Hematopoietic multipotent progenitor cell treated with erythropoietin and hydrocortisone succinate and interleukin-3 and kit ligand, for 8 days (in vitro differentiated cells): ENCODE results near the gene NEGR1.

ENCODE experiments used
- DNase-seq: peaks from one replicate; pipeline ENCODE4 v3.0.0-alpha.2; 2015

Gene NEGR1

DNA sequence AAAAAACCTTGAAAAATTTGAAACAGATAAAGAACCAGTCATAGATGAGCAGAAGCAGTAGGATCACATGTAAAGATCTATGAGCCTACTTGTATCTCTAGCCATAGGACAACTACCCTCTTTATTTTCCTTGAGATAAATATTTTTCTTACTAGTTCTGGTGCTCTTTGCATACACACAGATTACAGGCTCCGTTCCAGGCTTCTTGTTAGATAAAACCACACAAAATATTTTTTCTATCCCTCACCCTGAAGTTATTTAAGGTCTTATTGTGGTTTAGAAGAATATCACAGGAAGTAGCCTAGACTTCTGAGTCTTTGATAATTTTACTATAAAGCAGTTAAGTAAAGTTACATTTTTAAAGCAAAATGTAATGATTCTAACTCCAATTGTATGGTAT lies 512.2 kb downstream of the NEGR1 start:
- peak; percentile 8 for DNase-seq

DNA sequence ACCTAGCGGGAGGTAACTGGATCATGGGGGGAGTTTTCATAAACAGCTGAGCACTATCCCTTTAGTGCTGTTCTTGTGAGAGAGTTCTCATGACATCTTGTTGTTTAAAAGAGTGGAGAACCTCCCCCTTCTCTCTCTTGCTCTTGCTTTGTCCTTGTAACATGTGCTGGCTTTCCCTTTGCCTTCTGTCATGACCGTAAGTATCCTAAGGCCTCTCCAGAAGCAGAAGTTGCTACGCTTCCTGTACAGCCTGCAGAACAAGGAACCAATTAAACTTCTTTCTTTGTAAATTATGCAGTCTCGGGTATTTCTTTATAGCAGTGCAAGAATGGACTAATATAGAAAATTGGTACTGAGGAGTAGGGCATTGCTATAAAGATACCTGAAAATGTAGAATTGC lies 515.6 kb downstream of the NEGR1 start:
- no peak for DNase-seq

DNA sequence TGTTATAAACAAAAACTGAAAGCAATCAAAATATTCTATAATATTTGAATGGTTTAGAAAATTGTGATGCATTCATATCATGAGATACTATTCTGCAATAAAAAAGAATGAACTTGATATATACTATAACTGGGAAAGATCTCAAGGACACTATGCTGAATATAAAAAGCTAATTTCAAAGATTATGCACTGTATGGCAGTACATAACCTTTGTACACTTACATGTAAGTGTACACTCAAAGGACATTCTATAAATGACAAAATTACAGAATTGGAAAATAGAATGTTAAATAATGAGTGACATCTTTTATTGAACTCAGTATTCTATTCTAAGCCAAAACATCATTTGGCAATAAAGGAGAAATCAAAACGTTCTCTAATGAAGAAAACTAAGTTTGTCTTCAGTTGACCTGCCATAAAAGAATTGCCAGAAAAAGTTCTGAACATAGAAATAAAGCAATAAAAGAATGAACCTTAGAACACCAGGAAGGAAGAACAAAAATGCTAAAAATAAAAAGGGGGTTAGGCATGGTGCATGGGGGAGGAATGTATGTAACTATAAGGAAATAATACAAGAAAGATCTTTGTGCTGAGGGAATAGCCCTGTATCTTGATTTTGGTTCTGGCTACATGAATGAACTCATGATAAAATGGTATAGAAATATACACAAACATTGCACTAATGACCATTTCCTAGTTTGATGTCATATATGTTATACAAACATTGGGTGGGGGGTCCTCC lies 519.7 kb downstream of the NEGR1 start:
- DNase-seq: no peak

DNA sequence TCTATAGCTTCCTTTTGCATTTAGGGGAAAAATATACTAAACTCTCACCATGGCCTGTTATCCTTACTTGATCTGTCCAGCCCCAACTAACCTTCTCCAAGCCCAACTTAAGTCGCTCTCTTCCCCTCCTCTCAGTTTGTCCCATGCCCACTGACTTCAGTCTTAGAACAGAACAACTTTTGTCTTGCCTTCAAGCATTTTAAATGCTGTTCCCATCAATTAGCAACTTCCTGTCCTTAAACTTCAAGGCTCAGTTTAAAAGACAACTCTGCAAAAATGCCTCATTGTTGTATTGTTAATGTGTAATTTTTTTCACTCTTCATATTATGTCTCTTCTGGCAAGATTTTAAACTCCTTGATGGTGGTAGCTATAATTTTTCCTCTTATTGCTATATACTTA lies 526.9 kb downstream of the NEGR1 start:
- no peak for DNase-seq

DNA sequence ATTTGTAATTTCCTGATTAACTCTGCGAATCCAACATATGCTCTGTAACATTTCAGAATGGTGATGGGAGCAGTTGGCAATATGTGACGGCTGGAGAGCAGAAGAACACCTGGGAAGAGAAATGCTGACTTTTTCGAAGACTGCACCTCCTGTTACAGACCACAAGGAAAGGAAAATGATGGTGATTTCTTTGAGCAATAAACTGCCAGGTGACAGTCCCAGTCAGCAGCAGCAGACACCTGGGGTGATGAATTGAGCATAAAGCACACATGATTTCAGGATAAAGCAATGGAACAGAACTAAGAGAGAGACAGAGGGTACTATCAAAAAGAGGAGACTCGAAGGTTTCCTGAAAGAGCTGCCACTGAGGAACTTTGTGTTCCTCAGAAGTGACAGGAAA lies 528.6 kb downstream of the NEGR1 start:
- DNase-seq: no peak

- no peak for DNase-seq
Measured at GRCh38 chr1:71745326-71745725, 537.0 kb downstream of the NEGR1 start.

GRCh38 chr1:71743862-71744261 lies 538.5 kb downstream of the NEGR1 start:
- no peak for DNase-seq

DNA sequence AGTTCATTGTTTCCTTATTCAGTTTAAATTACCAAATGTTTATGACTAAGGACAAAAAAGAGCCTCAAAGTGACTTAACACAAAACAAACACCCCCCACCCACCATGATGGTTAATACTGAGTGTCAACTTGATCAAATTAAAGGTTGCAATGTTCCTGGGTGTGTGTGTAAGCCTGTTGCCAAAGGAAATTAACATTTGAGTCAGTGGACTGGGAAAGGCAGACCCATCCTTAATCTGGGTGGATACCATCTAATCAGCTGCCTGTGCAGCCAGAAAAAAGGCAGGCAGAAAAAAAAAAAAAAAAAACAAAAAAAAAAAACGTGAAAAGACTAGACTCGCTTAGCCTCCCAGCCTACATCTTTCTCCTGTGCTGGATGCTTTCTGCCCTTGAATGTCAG lies 543.4 kb downstream of the NEGR1 start:
- DNase-seq: no peak

DNA sequence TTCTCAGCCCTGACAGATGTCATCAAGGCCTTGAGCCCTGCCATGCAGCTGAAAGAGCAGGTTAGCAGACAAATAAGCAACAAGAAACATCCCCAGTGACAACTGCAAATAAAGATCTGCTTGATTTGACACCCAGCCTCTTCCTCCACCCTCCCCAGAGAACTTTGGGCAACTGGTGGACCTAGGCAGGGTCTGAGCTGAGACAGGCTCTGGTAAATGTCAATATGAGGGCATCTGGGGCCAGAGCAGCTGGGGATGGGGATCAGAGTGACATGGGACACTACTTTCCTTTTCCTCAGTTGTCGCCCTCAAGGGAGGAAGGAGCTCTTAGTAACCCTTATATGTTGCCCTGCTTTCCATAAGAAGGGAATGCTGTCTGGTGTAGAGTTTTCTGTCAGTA lies 544.1 kb downstream of the NEGR1 start:
- DNase-seq: no peak

DNA sequence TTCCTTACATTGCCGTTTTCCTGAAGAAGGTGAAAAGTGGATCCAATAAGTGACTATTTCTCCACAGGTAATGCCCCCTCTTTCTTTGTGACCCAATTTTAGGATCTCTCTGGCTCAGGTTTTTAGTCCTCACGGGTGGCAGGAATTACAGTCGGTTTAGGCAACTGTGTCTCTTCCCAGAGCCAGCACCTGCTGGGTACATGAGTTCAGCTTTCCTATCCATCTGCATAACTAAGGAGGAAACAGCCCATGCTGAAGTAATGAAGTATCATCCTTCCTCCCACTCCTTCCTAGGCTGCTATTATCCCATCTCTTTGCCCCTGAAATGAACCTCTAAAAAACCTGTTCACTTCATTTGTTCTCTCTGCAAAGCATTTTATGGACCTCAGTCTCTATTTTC lies 544.6 kb downstream of the NEGR1 start:
- no peak for DNase-seq

- DNase-seq: no peak
Measured at GRCh38 chr1:71733121-71733520, 549.2 kb downstream of the NEGR1 start.

DNA sequence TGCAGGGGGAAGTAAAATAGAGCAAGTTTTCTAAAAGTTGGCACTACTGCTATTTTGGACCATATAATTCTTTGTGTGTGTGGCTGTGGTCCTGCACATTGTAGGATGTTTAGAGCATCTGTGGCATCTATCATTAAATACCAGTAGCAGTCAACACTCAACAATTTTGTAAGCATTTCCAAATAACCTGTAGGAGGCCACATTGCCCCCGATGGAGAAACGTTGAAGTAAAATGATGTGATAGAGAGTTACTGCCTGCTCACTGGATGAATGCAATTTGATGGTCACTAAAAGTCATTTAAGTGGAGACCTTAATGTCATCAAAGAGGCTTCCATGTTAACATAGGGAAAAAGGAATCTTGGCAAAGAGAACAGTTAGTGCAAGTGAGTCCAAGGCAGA lies 560.8 kb downstream of the NEGR1 start:
- DNase-seq: no peak

GRCh38 chr1:71719330-71719729 lies 563.0 kb downstream of the NEGR1 start:
- no peak for DNase-seq

DNA sequence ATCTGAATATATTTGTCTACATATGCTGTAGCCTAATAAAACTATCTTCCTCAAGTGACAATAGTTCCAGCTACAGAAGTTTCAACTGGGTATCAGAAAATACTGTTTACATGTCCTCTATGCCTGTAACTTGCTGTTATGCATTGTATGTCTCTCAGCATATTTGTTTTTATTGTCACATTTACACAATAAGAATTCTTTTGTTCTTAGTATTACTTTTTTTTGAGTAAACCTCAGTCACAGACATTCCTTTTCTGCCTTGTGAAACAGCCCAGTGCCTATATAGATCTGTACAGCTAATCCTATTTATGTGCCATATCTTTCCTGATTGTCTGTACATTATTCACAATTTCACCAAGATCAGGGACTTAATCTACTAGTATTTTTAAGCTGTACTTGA lies 565.2 kb downstream of the NEGR1 start:
- DNase-seq: no peak

DNA sequence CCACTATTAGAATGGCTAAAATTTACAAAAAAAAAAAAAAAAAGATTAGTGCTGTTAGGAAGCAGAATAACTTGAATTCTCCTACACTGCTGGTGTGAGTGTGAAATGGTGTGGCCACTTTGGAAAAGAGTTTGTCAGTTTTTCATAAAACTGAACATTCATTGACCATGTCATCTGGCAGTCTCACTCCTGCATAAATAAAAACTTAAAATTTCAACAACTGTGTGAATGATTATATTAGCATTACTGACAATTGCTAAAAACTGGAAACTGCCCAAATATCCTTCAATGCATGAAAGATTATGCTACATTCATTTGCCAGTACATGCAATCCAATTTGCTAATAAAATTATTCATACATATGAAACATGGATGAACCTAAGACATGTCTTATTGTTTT lies 570.9 kb downstream of the NEGR1 start:
- no peak for DNase-seq

DNA sequence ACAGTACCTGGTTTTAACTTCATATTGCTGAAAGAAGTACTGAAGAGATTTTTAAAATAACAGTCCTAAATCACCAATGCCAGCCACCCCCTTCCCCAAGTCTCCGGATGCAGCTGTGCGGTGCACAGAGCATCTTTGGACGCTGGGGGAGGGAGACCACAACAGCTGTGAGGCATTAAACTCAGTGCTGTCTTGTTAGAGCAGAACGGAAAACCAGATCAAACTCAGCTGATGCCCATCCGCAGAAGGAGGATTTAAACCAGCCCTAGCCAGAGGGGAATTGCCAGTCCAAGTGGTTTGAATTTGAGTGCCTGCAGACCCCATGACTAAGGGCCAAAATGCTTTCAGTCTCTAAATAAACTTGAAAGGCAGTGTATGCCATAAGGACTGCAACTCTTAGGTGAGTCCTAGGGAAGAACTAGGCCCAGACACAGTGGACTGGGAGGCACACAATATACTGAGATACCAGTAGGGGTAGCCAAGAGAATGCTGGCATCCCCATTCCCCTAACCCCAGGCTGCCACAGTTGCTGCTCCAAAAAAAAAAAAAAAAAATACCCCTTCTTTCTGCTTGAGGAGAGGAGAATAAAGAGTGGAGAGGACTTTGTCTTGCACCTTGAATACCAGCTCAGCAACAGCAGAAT lies 576.2 kb downstream of the NEGR1 start:
- DNase-seq: no peak

DNA sequence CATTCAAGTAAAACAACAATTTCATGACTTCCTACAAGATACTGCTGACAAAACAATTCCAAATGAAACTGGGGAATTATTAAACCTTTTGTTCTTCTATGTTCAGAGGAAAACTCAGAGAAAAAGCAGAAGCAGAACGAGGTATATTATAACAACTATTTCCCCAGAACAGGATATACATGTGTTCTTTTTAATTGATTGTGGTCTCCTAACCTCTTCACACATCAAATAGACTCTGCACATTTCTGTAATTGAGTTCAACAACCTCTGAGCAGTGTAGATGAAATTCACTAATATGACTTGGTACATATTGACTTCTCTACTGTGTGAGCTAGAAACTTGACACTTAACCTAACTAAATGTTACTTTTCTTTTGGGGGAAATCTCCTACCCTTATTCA lies 584.2 kb downstream of the NEGR1 start:
- no peak for DNase-seq

- DNase-seq: no peak
Measured at GRCh38 chr1:71695821-71696220, 586.5 kb downstream of the NEGR1 start.

- DNase-seq: no peak
Measured at GRCh38 chr1:71695084-71695483, 587.3 kb downstream of the NEGR1 start.

DNA sequence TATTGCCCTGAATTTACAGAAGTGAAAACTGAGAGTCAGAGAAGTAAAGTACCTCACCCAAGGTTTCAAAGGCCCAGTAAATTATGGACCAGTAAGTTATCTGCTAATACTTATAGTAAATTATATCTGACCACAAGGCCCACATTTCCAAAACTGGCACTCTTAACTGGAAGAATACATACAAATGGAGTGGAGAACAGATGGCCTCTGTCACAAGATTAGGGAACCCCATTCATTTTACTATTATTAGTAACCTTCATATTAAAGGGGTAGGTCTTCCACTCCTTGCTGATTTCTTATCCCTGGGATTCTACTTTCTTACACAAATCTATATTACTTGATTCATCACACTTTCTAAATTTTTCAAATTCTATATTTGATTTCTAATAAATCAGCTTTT lies 588.8 kb downstream of the NEGR1 start:
- DNase-seq: no peak

- no peak for DNase-seq
Measured at GRCh38 chr1:71689635-71690034, 592.7 kb downstream of the NEGR1 start.

GRCh38 chr1:71687376-71687775 lies 595.0 kb downstream of the NEGR1 start:
- DNase-seq: no peak

DNA sequence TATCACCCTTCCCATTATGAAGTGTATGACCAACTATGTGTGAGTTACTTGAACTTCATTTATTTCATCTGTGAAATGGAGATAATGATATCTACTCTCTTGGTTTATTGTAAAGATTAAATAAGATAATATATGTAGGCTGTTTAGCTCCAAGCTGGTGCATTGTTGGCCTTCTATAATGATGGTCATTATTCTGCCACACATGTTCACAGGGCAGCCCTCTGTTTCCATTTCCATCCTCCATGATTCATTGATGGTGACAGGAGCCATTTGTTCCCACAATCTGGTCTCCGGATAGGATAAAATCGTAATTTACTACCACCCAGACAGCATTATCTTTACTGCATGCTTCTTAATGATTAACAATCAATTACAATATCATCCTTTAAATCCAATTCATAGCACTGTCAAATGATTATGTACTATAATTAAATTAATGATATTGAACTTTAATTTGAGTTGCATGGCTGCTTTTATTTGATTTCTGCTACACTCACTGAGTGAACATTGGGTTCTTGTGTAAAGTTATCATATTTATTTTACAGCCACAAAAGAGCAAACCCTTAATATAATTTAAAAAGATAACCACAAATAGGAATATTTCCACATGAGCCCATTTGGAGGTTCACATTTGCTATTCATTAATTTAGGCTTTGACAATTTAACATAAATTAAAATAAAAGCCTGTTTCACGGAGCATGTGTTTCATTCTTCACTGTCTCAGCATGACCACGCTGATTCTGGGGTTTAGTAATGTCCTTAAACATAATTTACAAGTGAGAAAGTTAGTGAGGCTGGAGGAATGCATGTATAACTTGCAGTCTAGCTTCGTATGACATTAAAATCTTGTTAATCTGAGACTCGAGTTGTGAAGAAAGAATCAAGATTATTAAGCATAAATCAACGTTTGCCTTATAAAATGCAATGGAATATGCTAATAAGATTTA lies 605.1 kb downstream of the NEGR1 start:
- no peak for DNase-seq

GRCh38 chr1:71668065-71668464 lies 614.3 kb downstream of the NEGR1 start:
- no peak for DNase-seq
